H1 (cell line): ENCODE measurements around the gene OVCH1. TPM values are rescaled to one million over a fixed set of nuclear protein-coding genes. Genes with fewer than 3 reads are reported as not detected.

Experiments used
- CTCF ChIA-PET: fragments of 300-600 bp; sonication (Branson Sonifier 250); formaldehyde crosslinking; loops from one replicate; lab custom pipeline; 2021; ENCODE audit not compliant: partially characterized antibody; lab: Charles Lee
- POLR2A ChIA-PET: fragments of 300-600 bp; sonication (Branson Sonifier 250); formaldehyde crosslinking; loops from one replicate; lab custom pipeline; 2021; ENCODE audit warnings: inconsistent platforms; ENCODE audit not compliant: partially characterized antibody; lab: Charles Lee
- DNase-seq, 2 experiments: peaks; one replicate each; pipeline versions ENCODE4 v3.0.0 to v3.0.0-alpha.2; 2010 to 2022; ENCODE audit warnings: low spot score in 2 of 2, low read depth in 1 of 2, mixed read lengths in 1 of 2
- FAIRE-seq: peaks from 2 replicates; lab custom pipeline; 2011; peaks lifted over from hg19 to GRCh38; lab: Jason Lieb, UNC
- H2AFZ ChIP-seq: 2 replicates; pipeline ENCODE4 v1.8.1; 2012; ENCODE audit warnings: low read length, inconsistent platforms
- H2AK5ac ChIP-seq: 2 replicates; pipeline ENCODE4 v1.6.1; 2013; ENCODE audit warnings: low read depth, low read length
- H2BK120ac ChIP-seq: replicated peaks from 2 replicates; pipeline ENCODE3; 2013; ENCODE audit warnings: low read depth, low read length, inconsistent platforms
- H2BK12ac ChIP-seq: 2 replicates; pipeline ENCODE4 v1.6.1; 2013; ENCODE audit warnings: low read depth, low read length
- H2BK15ac ChIP-seq: 2 replicates; pipeline ENCODE4 v1.6.1; 2013; ENCODE audit warnings: low read length
- H2BK20ac ChIP-seq: 2 replicates; pipeline ENCODE4 v1.6.1; 2013; ENCODE audit warnings: low read length
- H2BK5ac ChIP-seq: 2 replicates; pipeline ENCODE4 v1.6.1; 2013; ENCODE audit warnings: low read depth, low read length
- H3K14ac ChIP-seq: 2 replicates; pipeline ENCODE4 v1.6.1; 2013; ENCODE audit warnings: inconsistent platforms; ENCODE audit not compliant: insufficient read length
- H3K18ac ChIP-seq: 2 replicates; pipeline ENCODE4 v1.6.1; 2013; ENCODE audit warnings: low read length; ENCODE audit errors: extremely low read depth
- H3K23ac ChIP-seq: 2 replicates; pipeline ENCODE4 v1.6.1; 2013; ENCODE audit warnings: inconsistent platforms; ENCODE audit not compliant: insufficient read length
- H3K23me2 ChIP-seq: 2 replicates; pipeline ENCODE4 v1.6.1; 2013; ENCODE audit warnings: low read depth, low read length
- H3K27ac ChIP-seq: 2 replicates; pipeline ENCODE4 v1.6.1; 2011; ENCODE audit warnings: low read depth, low read length, inconsistent platforms
- H3K27me3 ChIP-seq, 4 experiments: replicated peaks in 1 of 4; 1 replicate in 1 of 4; 2 replicates in 3 of 4; pipeline versions ENCODE4 v1.6.1 to v1.8.1; 2011 to 2013; ENCODE audit warnings: low read length in 3 of 4, mild to moderate bottlenecking in 3 of 4, inconsistent platforms in 2 of 4, mixed read lengths in 2 of 4, moderate library complexity in 1 of 4; ENCODE audit not compliant: control insufficient read depth in 3 of 4, insufficient read depth in 3 of 4; ENCODE audit errors: extremely low read depth in 1 of 4
- H3K36me3 ChIP-seq, 4 experiments: 2 replicates each; pipeline versions ENCODE4 v1.6.1 to v1.8.1; 2011 to 2013; ENCODE audit warnings: mild to moderate bottlenecking in 4 of 4, low read length in 3 of 4, moderate library complexity in 2 of 4, control low read depth in 1 of 4, inconsistent platforms in 1 of 4; ENCODE audit not compliant: insufficient read depth in 4 of 4, control insufficient read depth in 2 of 4
- H3K4ac ChIP-seq: replicated peaks from 2 replicates; pipeline ENCODE3; 2013; ENCODE audit warnings: low read length, low read depth, mixed read lengths, inconsistent platforms; ENCODE audit not compliant: insufficient read length
- H3K4me1 ChIP-seq, 4 experiments: replicated peaks in 1 of 4; 1 replicate in 1 of 4; 2 replicates in 3 of 4; pipeline versions ENCODE4 v1.6.1 to v1.8.1; 2011 to 2013; ENCODE audit warnings: low read length in 3 of 4, inconsistent platforms in 2 of 4, mixed read lengths in 1 of 4; ENCODE audit not compliant: insufficient read depth in 4 of 4, control insufficient read depth in 3 of 4
- H3K4me2 ChIP-seq, 2 experiments: 2 replicates each; pipeline versions ENCODE4 v1.6.1 to v1.8.1; 2011 to 2013; ENCODE audit warnings: low read depth in 2 of 2, low read length in 2 of 2, control low read depth in 1 of 2, inconsistent platforms in 1 of 2, mild to moderate bottlenecking in 1 of 2; ENCODE audit not compliant: insufficient read depth in 1 of 2
- H3K4me3 ChIP-seq, 4 experiments: fragments of 200-600, 300-600 bp in 1 of 4; sonication (generic), shearing (Covaris generic), sonication (Bioruptor Twin) in 1 of 4; 2 replicates each; pipeline versions ENCODE4 v1.5.1 to v1.8.1; 2011 to 2016; ENCODE audit warnings: low read length in 4 of 4, low read depth in 3 of 4, control low read depth in 2 of 4, inconsistent platforms in 2 of 4, mild to moderate bottlenecking in 2 of 4, mixed read lengths in 1 of 4, moderate library complexity in 1 of 4; ENCODE audit not compliant: insufficient read depth in 2 of 4; ENCODE audit errors: extremely low read depth in 1 of 4
- H3K56ac ChIP-seq: replicated peaks from 2 replicates; pipeline ENCODE3; 2013; ENCODE audit warnings: low read depth, mild to moderate bottlenecking, mixed read lengths, low read length, inconsistent platforms; ENCODE audit not compliant: insufficient read length
- H3K79me1 ChIP-seq: 2 replicates; pipeline ENCODE4 v1.6.1; 2013; ENCODE audit warnings: low read depth, low read length, control low read depth
- H3K79me2 ChIP-seq, 2 experiments: 2 replicates each; pipeline versions ENCODE4 v1.6.1 to v1.8.1; 2012 to 2013; ENCODE audit warnings: low read length in 2 of 2, mild to moderate bottlenecking in 2 of 2, inconsistent platforms in 1 of 2; ENCODE audit not compliant: insufficient read depth in 2 of 2, control insufficient read depth in 1 of 2
- H3K9ac ChIP-seq, 4 experiments: replicated peaks in 1 of 4; 1 replicate in 1 of 4; 2 replicates in 3 of 4; pipeline versions ENCODE4 v1.6.1 to v1.8.1; 2011 to 2013; ENCODE audit warnings: low read depth in 3 of 4, low read length in 3 of 4, control low read depth in 2 of 4, mild to moderate bottlenecking in 2 of 4, moderate library complexity in 2 of 4, inconsistent platforms in 1 of 4; ENCODE audit errors: extremely low read depth in 1 of 4
- H3K9me3 ChIP-seq, 2 experiments: 2 replicates each; pipeline versions ENCODE4 v1.6.1 to v1.8.1; 2012 to 2013; ENCODE audit warnings: mild to moderate bottlenecking in 2 of 2, moderate library complexity in 2 of 2, control low read depth in 1 of 2, inconsistent platforms in 1 of 2, low read depth in 1 of 2, low read length in 1 of 2, mixed read lengths in 1 of 2; ENCODE audit not compliant: insufficient read depth in 2 of 2
- H4K20me1 ChIP-seq, 2 experiments: replicated peaks in 1 of 2; 2 replicates each; pipeline versions ENCODE3 to v1.8.1; 2011 to 2013; ENCODE audit warnings: inconsistent platforms in 2 of 2, low read length in 2 of 2, mild to moderate bottlenecking in 1 of 2; ENCODE audit not compliant: insufficient read depth in 2 of 2, control insufficient read depth in 1 of 2
- H4K5ac ChIP-seq: 2 replicates; pipeline ENCODE4 v1.6.1; 2013; ENCODE audit warnings: low read length, low read depth, mixed read lengths, inconsistent platforms; ENCODE audit not compliant: insufficient read length
- H4K8ac ChIP-seq: 2 replicates; pipeline ENCODE4 v1.8.0; 2013; ENCODE audit warnings: mild to moderate bottlenecking, moderate library complexity, low read length, inconsistent platforms; ENCODE audit not compliant: insufficient read depth; ENCODE audit errors: extremely low read depth
- H4K91ac ChIP-seq: replicated peaks from 2 replicates; pipeline ENCODE3; 2013; ENCODE audit warnings: low read length, mixed read lengths, inconsistent platforms; ENCODE audit not compliant: insufficient read length
- JUN ChIP-seq: IDR thresholded peaks from 2 replicates; pipeline ENCODE4 v1.6.1; 2011; ENCODE audit warnings: low read depth, mild to moderate bottlenecking, improper control_type of control experiment, low read length
- NANOG ChIP-seq: IDR thresholded peaks from 2 replicates; pipeline ENCODE4 v1.6.1; 2011; ENCODE audit warnings: low read length, low read depth, mild to moderate bottlenecking, inconsistent platforms; ENCODE audit not compliant: insufficient read depth, poor library complexity, severe bottlenecking
- POLR2A ChIP-seq, 2 experiments: IDR thresholded peaks; 1 replicate in 1 of 2; 2 replicates in 1 of 2; pipeline ENCODE4 v1.6.1; 2011; ENCODE audit warnings: low read depth in 2 of 2, low read length in 2 of 2, mild to moderate bottlenecking in 2 of 2; ENCODE audit errors: control extremely low read depth in 1 of 2
- WGBS, 2 experiments: shearing (Covaris generic) in 1 of 2; methylation state at CpG; one replicate each; pipeline versions ENCODE4 v1.1.6 to v1.1.7; 2013 to 2015; ENCODE audit warnings: low lambda C conversion rate in 2 of 2, mixed read lengths in 2 of 2, inconsistent platforms in 1 of 2, low coverage in 1 of 2, missing lambda C conversion rate in 1 of 2; ENCODE audit not compliant: insufficient replicate concordance in 2 of 2, insufficient coverage in 1 of 2, insufficient read length in 1 of 2; ENCODE audit errors: extremely low coverage in 1 of 2, missing lambda C conversion rate in 1 of 2; 5-methylcytosine and 5-hydroxymethylcytosine counted together
- polyA plus RNA-seq, 7 experiments: library from polyadenylated mRNA; depleted of rRNA in 3 of 7; stranded (reverse) in 5 of 7; unstranded in 2 of 7; fragments of >200 nt in 5 of 7; fragments of 200-250 nt in 2 of 7; gene quantifications; 1 replicate in 5 of 7; 2 replicates in 1 of 7; 4 replicates in 1 of 7; pipeline versions ENCODE4 v1.2.1 to v1.2.3, GENCODE V29; 2011 to 2013; ENCODE audit warnings: missing spikeins in 2 of 7, mixed read lengths in 2 of 7
- total RNA-seq: library from RNA; stranded (reverse); fragmentation: NEBNext Ultra II Directional; extraction: Animal tissue kit (Norgen Biotek cat#: 25700); gene quantifications from 2 replicates; pipeline ENCODE4 v1.2.1, GENCODE V29; 2021
- TF ChIP-seq, protein P1 (sequence below): IDR thresholded peaks from 2 replicates; pipeline ENCODE4 v1.6.1; 2011; ENCODE audit warnings: low read depth, mild to moderate bottlenecking, low read length; ENCODE audit not compliant: insufficient read depth

The OVCH1 gene
- total and polyA plus RNA-seq, 2 of the 8 experiments (the other 6 are each of a cell fraction or from before 2014, with no cell fraction given) = 0.07 TPM; not detected in 1

DNA sequence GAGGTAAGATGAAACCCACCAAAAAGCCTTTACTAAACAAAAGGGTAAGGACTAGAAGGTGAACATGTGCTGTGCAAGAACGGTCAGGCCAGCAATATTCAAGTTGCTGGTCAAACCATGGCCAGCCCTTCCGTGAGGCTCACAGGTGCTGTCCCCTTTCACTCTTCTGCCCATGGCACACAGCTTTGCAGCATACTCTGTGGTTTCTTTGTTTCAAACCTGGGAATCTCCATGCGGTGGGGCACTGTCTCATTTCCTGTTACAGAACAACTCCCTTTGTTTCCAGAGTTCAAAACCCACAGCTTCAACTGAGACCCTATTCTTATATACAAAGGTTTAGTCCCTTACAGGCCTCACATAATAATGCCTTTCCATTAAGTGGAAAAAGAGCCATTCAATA is 1.7 kb upstream of the OVCH1 start:
- FAIRE-seq = no peak
- no peak overlapping the region for H3K4me2 ChIP-seq
- no peak overlapping the region for H2BK15ac ChIP-seq
- H4K8ac ChIP-seq = no peak overlapping the region
- H3K56ac ChIP-seq = no peak overlapping the region
- H3K9me3 ChIP-seq = no peaks in the 10 kb centered on the region
- no peak overlapping the region for H3K18ac ChIP-seq
- H4K5ac ChIP-seq = no peak overlapping the region
- no peak for DNase-seq
- TF ChIP-seq, protein P1, sequence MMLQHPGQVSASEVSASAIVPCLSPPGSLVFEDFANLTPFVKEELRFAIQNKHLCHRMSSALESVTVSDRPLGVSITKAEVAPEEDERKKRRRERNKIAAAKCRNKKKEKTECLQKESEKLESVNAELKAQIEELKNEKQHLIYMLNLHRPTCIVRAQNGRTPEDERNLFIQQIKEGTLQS = no peak
- TF ChIP-seq NANOG (no peak), POLR2A (IDR thresholded peaks at IDR 0.05; ENCODE audit: control extremely low read depth in 1 of 2, low read depth in 2 of 2, low read length in 2 of 2) (no peak), JUN (no peak)
- no peak overlapping the region for H3K23ac ChIP-seq
- no peak overlapping the region for H3K14ac ChIP-seq
- H3K79me1 ChIP-seq = no peaks in the 10 kb centered on the region
- H2BK12ac ChIP-seq = no peak overlapping the region
- H4K91ac ChIP-seq = no peak overlapping the region
- H2AK5ac ChIP-seq = no peak overlapping the region
- no peaks in the 10 kb centered on the region; a peak in 1 of 8 replicates for H3K36me3 ChIP-seq
- H2AFZ ChIP-seq = no peak overlapping the region
- H2BK5ac ChIP-seq = no peak overlapping the region
- no peak overlapping the region for H3K4ac ChIP-seq
- H3K9ac ChIP-seq = no peak overlapping the region
- H3K4me3 ChIP-seq = no peak overlapping the region
- H3K23me2 ChIP-seq = no peaks in the 10 kb centered on the region
- H3K4me1 ChIP-seq = no peaks in the 10 kb centered on the region
- H3K79me2 ChIP-seq = no peaks in the 10 kb centered on the region
- H2BK20ac ChIP-seq = no peak overlapping the region
- no peaks in the 10 kb centered on the region for H3K27me3 ChIP-seq
- H2BK120ac ChIP-seq = no peak overlapping the region
- ChIA-PET POLR2A (no interaction called here), CTCF (interaction anchor here (1.6 kb wide), 1 partner anchor 9 kb away, joined by 6 read pairs; no protein-coding TSS in a partner anchor)
- no peak overlapping the region for H3K27ac ChIP-seq
- no peaks in the 10 kb centered on the region for H4K20me1 ChIP-seq
- WGBS, 2 experiments = 96% methylated on average over 3 of the region's 3 CpGs; no CpG with 5 or more reads in 1 of the 2 experiments
